Heart left ventricle (tissue), 16 donors: ENCODE measurements around the gene CCDC92. TPM values are rescaled to one million over a fixed set of nuclear protein-coding genes. Genes with fewer than 3 reads are reported as not detected.

ENCODE experiments used
- ATAC-seq, 4 donors: fragments of 200-7000 bp; cut with Tn5 transposase; one replicate each; pipeline ENCODE4 v1.9.1; 2020 to 2022; ENCODE audit warnings: moderate library complexity in 4 of 4, mild to moderate bottlenecking in 3 of 4, moderate number of reproducible peaks in 1 of 4
- DNase-seq, 5 donors: peaks; one replicate each; pipeline ENCODE4 v3.0.0-alpha.2; 2020
- H3K27ac ChIP-seq, 12 donors: fragments of 200-600 bp; sonication (generic) in 4 of 12; one replicate each; pipeline versions ENCODE4 v1.5.0 to v1.8.0; 2016 to 2022; ENCODE audit warnings: mild to moderate bottlenecking in 2 of 12
- H3K27me3 ChIP-seq, 9 donors: fragments of 200-600 bp; sonication (generic) in 2 of 9; one replicate each; pipeline versions ENCODE4 v1.5.1 to v1.8.0; 2016 to 2022; ENCODE audit warnings: mild to moderate bottlenecking in 3 of 9
- H3K36me3 ChIP-seq, 9 donors: fragments of 200-600 bp; sonication (generic) in 2 of 9; one replicate each; pipeline versions ENCODE4 v1.5.0 to v1.8.0; 2018 to 2022; ENCODE audit warnings: mild to moderate bottlenecking in 2 of 9
- H3K4me1 ChIP-seq, 12 donors: fragments of 200-600 bp; sonication (generic) in 4 of 12; one replicate each; pipeline versions ENCODE4 v1.5.0 to v1.8.0; 2016 to 2022; ENCODE audit warnings: mild to moderate bottlenecking in 3 of 12
- H3K4me3 ChIP-seq, 12 donors: fragments of 200-600 bp; sonication (generic) in 4 of 12; one replicate each; pipeline versions ENCODE4 v1.5.0 to v1.8.0; 2017 to 2022; ENCODE audit warnings: mild to moderate bottlenecking in 9 of 12, moderate library complexity in 4 of 12
- H3K9me3 ChIP-seq, 12 donors: fragments of 200-600 bp; sonication (generic) in 4 of 12; one replicate each; pipeline versions ENCODE4 v1.5.0 to v1.8.0; 2016 to 2022; ENCODE audit warnings: mild to moderate bottlenecking in 1 of 12
- POLR2A ChIP-seq, 2 donors: fragments of 450-650 bp; IDR thresholded peaks; one replicate each; pipeline ENCODE4 v1.6.1; 2017; ENCODE audit warnings: antibody characterized with exemption in 2 of 2, mild to moderate bottlenecking in 2 of 2, moderate library complexity in 2 of 2
- WGBS, 4 donors: extraction: QIAGEN DNeasy Blood & Tissue Kit in 2 of 4; methylation state at CpG; one replicate each; pipeline versions ENCODE4 v1.1.5 to v1.1.7; 2013 to 2018; 5-methylcytosine and 5-hydroxymethylcytosine counted together
- intact Hi-C, 10 donors: fragments of 100-400 bp; cut with DNase I; formaldehyde crosslinking; loops; one replicate each; pipeline versions ENCODE4 v1.11.1 to v1.14.2; 2022
- polyA plus RNA-seq, 2 donors: library from polyadenylated mRNA; stranded (reverse); fragments of 200-250 nt; gene quantifications; one replicate each; pipeline ENCODE4 v1.2.3, GENCODE V29; 2013
- total RNA-seq, 9 donors: library from RNA; depleted of rRNA in 2 of 9; stranded (reverse); fragments of >200 nt in 2 of 9; fragmentation: NEBNext Ultra II Directional in 3 of 9; extraction: Animal tissue kit (Norgen Biotek cat#: 25700) in 3 of 9; gene quantifications; one replicate each; pipeline versions ENCODE4 v1.1.0 to v1.2.4, GENCODE V29; 2016 to 2023
- TF ChIP-seq, protein P1 (sequence below), 12 donors: fragments of 200-600 bp; sonication (generic) in 4 of 12; IDR thresholded peaks; one replicate each; pipeline versions ENCODE4 v1.5.0 to v1.8.0; 2018 to 2022; ENCODE audit warnings: antibody characterized with exemption in 12 of 12, mild to moderate bottlenecking in 5 of 12
- donor health status: ischemic (EF 13 %, LVEDD 7.1; RV severe dilation, severe dysfunction).
- donor health status: healthy with polysubstance abuse.
- donor health status: DM: no; HTN: yes; CAD: no.
- donor health status: DM: no; HTN: no; CAD: no.
- donor health status: ischemic (EF 25% LVEDD 6.9; RV normal size, moderate dysfunction).
- donor health status: ischemic (EF 25% LVEDD 5.7; RV mildly dilated, moderate dysfunction).
- donor health status: healthy.
- donor health status: DM: yes; HTN: yes; CAD: no.
- donor health status: ischemic (EF 35%, LVEDD 5.7; RV mildly dilated, moderate dysfunction).
- donor health status: nonischemic (EF 11% LVEDD 7.7; RV severe dilation, severe dysfunction).
- donor health status: DM: yes; HTN: yes; CAD: no.
- donor health status: PGD.
- donor health status: ischemic (EF 29% LVEDD 5.4; RV normal size, mild dysfunction).
- donor health status: nonischemic (EF 23%, LVEDD 6.1; RV moderate dilation, normal function).

The CCDC92 gene
- total and polyA plus RNA-seq, 11 donors, result 37.8 to 86.1 (median 58.1) TPM

DNA sequence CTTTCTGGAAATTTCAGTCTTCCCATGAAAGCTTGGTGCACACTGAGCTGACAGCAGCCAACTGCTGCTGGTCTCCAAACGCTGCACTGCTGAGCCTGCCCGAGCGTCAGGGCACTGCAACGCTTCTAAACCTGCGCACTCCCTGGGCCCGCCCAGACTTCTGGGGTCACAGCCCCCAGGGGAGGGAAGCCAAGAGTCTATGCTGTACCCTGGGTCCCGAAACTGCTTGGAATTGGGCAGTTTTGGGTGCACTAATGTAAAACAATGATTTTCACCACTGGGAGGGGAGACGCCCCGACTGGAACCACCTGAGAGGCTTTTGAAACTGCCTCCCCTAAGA is 32.0 kb downstream of the CCDC92 start:
- WGBS, 4 donors, result 95 to 97% (median 97%) methylated on average over 7 to 9 of the region's 9 CpGs
- Histone ChIP-seq H3K27me3 (no peaks in the 10 kb centered on the region), H3K4me1 (peaks cover 0 to 17% (median 0%) of the 10 kb centered on the region in 12 donors), H3K36me3 (peaks cover 0 to 91% (median 77%) of the 10 kb centered on the region in 9 donors), H3K27ac (no peak overlapping the region), H3K9me3 (peaks cover 0 to 12% (median 0%) of the 10 kb centered on the region in 12 donors), H3K4me3 (no peak overlapping the region)
- intact Hi-C loops, result no loop called here
- no peak for DNase-seq
- no peak for ATAC-seq
- TF ChIP-seq, protein P1, sequence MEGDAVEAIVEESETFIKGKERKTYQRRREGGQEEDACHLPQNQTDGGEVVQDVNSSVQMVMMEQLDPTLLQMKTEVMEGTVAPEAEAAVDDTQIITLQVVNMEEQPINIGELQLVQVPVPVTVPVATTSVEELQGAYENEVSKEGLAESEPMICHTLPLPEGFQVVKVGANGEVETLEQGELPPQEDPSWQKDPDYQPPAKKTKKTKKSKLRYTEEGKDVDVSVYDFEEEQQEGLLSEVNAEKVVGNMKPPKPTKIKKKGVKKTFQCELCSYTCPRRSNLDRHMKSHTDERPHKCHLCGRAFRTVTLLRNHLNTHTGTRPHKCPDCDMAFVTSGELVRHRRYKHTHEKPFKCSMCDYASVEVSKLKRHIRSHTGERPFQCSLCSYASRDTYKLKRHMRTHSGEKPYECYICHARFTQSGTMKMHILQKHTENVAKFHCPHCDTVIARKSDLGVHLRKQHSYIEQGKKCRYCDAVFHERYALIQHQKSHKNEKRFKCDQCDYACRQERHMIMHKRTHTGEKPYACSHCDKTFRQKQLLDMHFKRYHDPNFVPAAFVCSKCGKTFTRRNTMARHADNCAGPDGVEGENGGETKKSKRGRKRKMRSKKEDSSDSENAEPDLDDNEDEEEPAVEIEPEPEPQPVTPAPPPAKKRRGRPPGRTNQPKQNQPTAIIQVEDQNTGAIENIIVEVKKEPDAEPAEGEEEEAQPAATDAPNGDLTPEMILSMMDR (IDR thresholded peaks at IDR 0.05), result no peak
- no peak for TF ChIP-seq POLR2A (IDR thresholded peaks at IDR 0.05)

DNA sequence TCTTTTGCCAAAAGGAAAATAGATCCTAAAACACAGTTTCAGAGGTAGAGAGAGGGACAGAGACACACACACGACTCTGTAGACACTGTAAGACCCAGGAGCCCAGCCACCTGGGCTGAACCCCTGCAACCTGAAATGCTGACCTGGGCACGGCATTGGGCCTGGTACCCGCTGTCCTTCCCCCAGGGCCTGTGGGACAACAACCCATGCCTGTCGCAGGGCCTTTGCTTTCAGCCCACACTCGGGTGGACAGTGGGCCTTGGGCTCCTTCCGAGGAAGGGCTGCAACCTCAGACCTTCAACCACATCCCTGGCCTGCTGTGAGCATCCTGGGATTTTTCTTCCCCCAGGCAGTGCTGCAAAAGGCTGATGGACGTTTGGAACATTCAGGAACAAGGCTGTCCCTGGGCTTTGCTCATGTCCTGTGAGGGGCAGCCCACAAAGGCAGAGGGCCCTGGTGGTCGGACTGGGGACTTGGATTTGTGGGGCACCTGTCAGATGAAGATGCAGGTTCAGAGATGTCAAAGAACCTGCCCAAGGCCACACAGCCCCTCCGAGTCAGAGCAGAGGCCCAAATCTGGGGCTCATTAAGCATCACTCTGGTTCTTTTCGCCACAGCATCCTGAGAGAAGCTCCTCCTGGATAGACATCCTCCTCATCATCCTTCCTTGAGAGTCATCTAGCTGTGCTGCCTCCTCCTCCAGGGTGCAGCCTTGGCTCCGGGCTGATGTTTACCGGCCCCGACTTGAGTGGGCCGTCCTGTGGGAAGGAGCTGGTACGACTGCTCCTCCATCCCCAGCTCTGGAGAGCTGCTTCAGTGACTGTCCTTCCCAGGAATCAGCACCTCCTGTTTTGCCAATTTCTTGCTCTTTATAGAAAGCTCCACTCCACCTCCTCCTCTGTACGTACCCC is 32.7 kb downstream of the CCDC92 start:
- Histone ChIP-seq H3K27me3 (no peaks in the 10 kb centered on the region), H3K27ac (no peak overlapping the region), H3K4me3 (no peak overlapping the region), H3K36me3 (peaks cover 0 to 91% (median 74%) of the 10 kb centered on the region in 9 donors), H3K9me3 (peaks cover 0 to 12% (median 0%) of the 10 kb centered on the region in 12 donors), H3K4me1 (peaks cover 0 to 17% (median 0%) of the 10 kb centered on the region in 12 donors)
- TF ChIP-seq, protein P1 (IDR thresholded peaks at IDR 0.05), result no peak
- TF ChIP-seq POLR2A (IDR thresholded peaks at IDR 0.05), result no peak
- WGBS, 4 donors, result 89 to 93% (median 91%) methylated on average over 15 to 16 of the region's 16 CpGs
- intact Hi-C loops, result no loop called here
- DNase-seq (no peak), ATAC-seq (no peak)

DNA sequence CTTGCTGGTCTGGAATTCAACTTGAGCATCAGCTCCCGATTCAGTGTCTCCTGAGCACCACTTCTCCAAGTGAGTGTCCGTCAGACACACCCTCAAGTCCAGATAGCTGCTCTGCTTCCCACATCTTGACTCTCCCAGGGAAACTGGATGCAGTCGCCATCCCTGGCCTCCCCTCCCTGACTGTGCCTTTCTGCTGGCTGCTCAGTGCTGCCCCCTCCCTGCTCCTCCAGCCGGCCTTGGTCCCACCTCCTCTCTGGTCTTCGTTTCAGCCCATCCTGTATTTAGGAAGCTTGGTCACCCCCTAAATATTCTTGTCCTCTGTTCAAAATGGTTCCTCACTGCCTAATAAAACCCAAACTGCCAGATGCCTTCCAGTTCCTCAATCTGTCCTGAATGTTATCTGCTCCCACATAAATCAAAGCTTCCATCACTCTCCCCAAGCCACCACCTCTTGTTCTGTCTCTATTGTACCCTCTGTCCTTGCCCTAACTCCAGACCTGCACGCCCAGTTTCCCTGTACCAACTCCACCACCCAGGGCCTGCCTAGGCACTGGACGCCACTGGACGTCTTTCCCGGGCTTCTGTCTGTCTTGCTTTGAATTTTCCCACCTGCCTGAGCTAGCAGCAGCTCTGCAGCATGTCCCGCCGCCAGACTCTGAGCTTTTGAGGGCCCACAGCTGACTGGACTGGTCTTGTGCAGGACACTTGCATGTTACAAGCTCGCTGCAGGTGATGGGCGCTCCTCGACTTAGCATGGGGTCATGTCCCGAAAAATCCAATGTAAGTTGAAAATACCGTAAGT is 33.8 kb downstream of the CCDC92 start:
- TF ChIP-seq, protein P1 (IDR thresholded peaks at IDR 0.05), result peak in 5 of 12 donors; percentile 11 to 39 (median 17)
- no peak for TF ChIP-seq POLR2A (IDR thresholded peaks at IDR 0.05)
- H3K9me3 ChIP-seq, result peaks cover 0 to 12% (median 0%) of the 10 kb centered on the region in 12 donors
- no peaks in the 10 kb centered on the region for H3K27me3 ChIP-seq
- WGBS, 4 donors, result 87 to 89% (median 88%) methylated on average over 16 of the region's 16 CpGs
- H3K4me1 ChIP-seq, result peaks cover 0 to 17% (median 0%) of the 10 kb centered on the region in 12 donors
- no peak overlapping the region for H3K4me3 ChIP-seq
- H3K36me3 ChIP-seq, result peaks cover 0 to 81% (median 65%) of the 10 kb centered on the region in 9 donors
- intact Hi-C loops, result no loop called here
- ATAC-seq (no peak), DNase-seq (no peak)
- peak overlapping the region in 1 of 12 donors; percentile 64 for H3K27ac ChIP-seq
